ENCODE results near the gene COIL.

The COIL gene

GRCh38 chr17:56897646-56898424 is 63.0 kb downstream of the COIL start:
- Histone ChIP-seq H3K27ac (no peak overlapping the region), H3K27me3 (ENCODE audit: control insufficient read depth, insufficient read depth, low read length) (no peaks in the 10 kb centered on the region), H3K36me3 (ENCODE audit: control insufficient read depth, insufficient read depth, low read length) (no peaks in the 10 kb centered on the region), H3K4me2 (ENCODE audit: low read length) (no peak overlapping the region), H3K79me2 (peaks cover 4% of the 10 kb centered on the region), H3K9me3 (ENCODE audit: control insufficient read depth, low read length) (no peaks in the 10 kb centered on the region), H3K9ac (no peak overlapping the region), H3K4me3 (ENCODE audit: low read depth, low read length) (no peak overlapping the region), H2AFZ (no peak overlapping the region), H3K4me1 (no peaks in the 10 kb centered on the region)
- TF ChIP-seq CTCF (IDR thresholded peaks at IDR 0.05): no peak

- peaks cover under 1% of the 10 kb centered on the region for H3K79me2 ChIP-seq
- no peaks in the 10 kb centered on the region for H3K36me3 ChIP-seq (ENCODE audit: control insufficient read depth, insufficient read depth, low read length)
- H3K4me2 ChIP-seq (ENCODE audit: low read length): no peak overlapping the region
- no peak overlapping the region for H3K9ac ChIP-seq
- TF ChIP-seq CTCF (IDR thresholded peaks at IDR 0.05): no peak
- H3K27ac ChIP-seq: no peak overlapping the region
- no peak overlapping the region for H2AFZ ChIP-seq
- H3K27me3 ChIP-seq (ENCODE audit: control insufficient read depth, insufficient read depth, low read length): no peaks in the 10 kb centered on the region
- no peak overlapping the region for H3K4me3 ChIP-seq (ENCODE audit: low read depth, low read length)
- H3K4me1 ChIP-seq: no peaks in the 10 kb centered on the region
- no peaks in the 10 kb centered on the region for H3K9me3 ChIP-seq (ENCODE audit: control insufficient read depth, low read length)
Measured at GRCh38 chr17:56896968-56897359, 63.9 kb downstream of the COIL start.

- H3K27me3 ChIP-seq (ENCODE audit: control insufficient read depth, insufficient read depth, low read length): no peaks in the 10 kb centered on the region
- no peak overlapping the region for H2AFZ ChIP-seq
- H3K36me3 ChIP-seq (ENCODE audit: control insufficient read depth, insufficient read depth, low read length): no peaks in the 10 kb centered on the region
- no peaks in the 10 kb centered on the region for H3K79me2 ChIP-seq
- no peaks in the 10 kb centered on the region for H3K4me1 ChIP-seq
- no peak for TF ChIP-seq CTCF (IDR thresholded peaks at IDR 0.05)
- H3K9ac ChIP-seq: no peak overlapping the region
- no peak overlapping the region for H3K4me3 ChIP-seq (ENCODE audit: low read depth, low read length)
- no peak overlapping the region for H3K27ac ChIP-seq
- no peak overlapping the region for H3K4me2 ChIP-seq (ENCODE audit: low read length)
- H3K9me3 ChIP-seq (ENCODE audit: control insufficient read depth, low read length): no peaks in the 10 kb centered on the region
Measured at GRCh38 chr17:56896217-56896967, 64.5 kb downstream of the COIL start.

GRCh38 chr17:56894859-56895455 is 65.9 kb downstream of the COIL start:
- Histone ChIP-seq H3K4me2 (ENCODE audit: low read length) (no peak overlapping the region), H3K36me3 (ENCODE audit: control insufficient read depth, insufficient read depth, low read length) (no peaks in the 10 kb centered on the region), H3K4me3 (ENCODE audit: low read depth, low read length) (no peak overlapping the region), H3K79me2 (no peaks in the 10 kb centered on the region), H3K9ac (no peak overlapping the region), H2AFZ (no peak overlapping the region), H3K4me1 (no peaks in the 10 kb centered on the region), H3K27ac (no peak overlapping the region), H3K27me3 (ENCODE audit: control insufficient read depth, insufficient read depth, low read length) (no peaks in the 10 kb centered on the region), H3K9me3 (ENCODE audit: control insufficient read depth, low read length) (no peaks in the 10 kb centered on the region)
- no peak for TF ChIP-seq CTCF (IDR thresholded peaks at IDR 0.05)
